A673 (cell line): ENCODE data around the gene ITIH6. TPM values are rescaled to one million over a fixed set of nuclear protein-coding genes. Genes with fewer than 3 reads are reported as not detected.
"Not testable (repeated sequence)": the region's sequence is repeated elsewhere in the genome, so short reads cannot be mapped to it uniquely, and the experiment has no call there.

Experiments used
- BruUV-seq: library from RNA; stranded (reverse); fragments of 400-500 nt; replicated peaks from 2 replicates; lab custom pipeline; 2021; lab: Mats Ljungman, UMichigan
- CTCF ChIA-PET: fragments of 300-600 bp; sonication (Branson Sonifier 250); formaldehyde crosslinking; loops from one replicate; lab custom pipeline; 2022; ENCODE audit warnings: antibody characterized with exemption; lab: Charles Lee
- POLR2A ChIA-PET: fragments of 300-600 bp; sonication (Branson Sonifier 250); formaldehyde crosslinking; loops from one replicate; lab custom pipeline; 2022; ENCODE audit warnings: antibody characterized with exemption; ENCODE audit not compliant: low non-redundant PET; lab: Charles Lee
- DNase-seq: peaks from one replicate; pipeline ENCODE4 v3.0.0-alpha.2; 2015; ENCODE audit warnings: low spot score
- H3K27ac ChIP-seq: fragments of 200-600 bp; sonication (generic); 2 replicates; pipeline ENCODE4 v1.5.1; 2016; ENCODE audit warnings: mixed run types, low read depth, mild to moderate bottlenecking, mixed read lengths, antibody characterized with exemption, low read length; ENCODE audit not compliant: poor library complexity, severe bottlenecking
- H3K27me3 ChIP-seq: fragments of 200-600 bp; sonication (generic); replicated peaks from 2 replicates; pipeline ENCODE4 v1.6.1; 2017; ENCODE audit warnings: mixed run types, low read depth, mild to moderate bottlenecking, mixed read lengths, antibody characterized with exemption, low read length; ENCODE audit not compliant: insufficient read depth, poor library complexity
- H3K36me3 ChIP-seq: fragments of 200-600 bp; sonication (generic); 2 replicates; pipeline ENCODE4 v1.6.1; 2016; ENCODE audit warnings: mixed run types, mild to moderate bottlenecking, mixed read lengths, antibody characterized with exemption, low read length; ENCODE audit not compliant: insufficient read depth, poor library complexity, severe bottlenecking
- H3K4me1 ChIP-seq: fragments of 200-600 bp; sonication (generic); 2 replicates; pipeline ENCODE4 v1.6.1; 2017; ENCODE audit warnings: mixed run types, mild to moderate bottlenecking, mixed read lengths, antibody characterized with exemption, low read length; ENCODE audit not compliant: insufficient read depth, poor library complexity, severe bottlenecking
- H3K4me3 ChIP-seq: fragments of 200-600 bp; sonication (generic); 2 replicates; pipeline ENCODE4 v1.5.1; 2016; ENCODE audit warnings: low read depth, mixed run types, mild to moderate bottlenecking, mixed read lengths, low read length; ENCODE audit not compliant: poor library complexity, severe bottlenecking
- H3K9me3 ChIP-seq: fragments of 200-600 bp; sonication (generic); 2 replicates; pipeline ENCODE4 v1.6.1; 2016; ENCODE audit warnings: mixed run types, low read depth, mild to moderate bottlenecking, mixed read lengths, antibody characterized with exemption, low read length; ENCODE audit not compliant: poor library complexity, severe bottlenecking
- CTCF ChIP-seq: fragments of 300-800, 200-600 bp; sonication (generic); conservative IDR thresholded peaks from 2 replicates; pipeline ENCODE4 v1.5.1; 2017; ENCODE audit warnings: low read depth, mild to moderate bottlenecking, antibody characterized with exemption, low read length, moderate library complexity, mixed read lengths
- EZH2 ChIP-seq: fragments of 200-600 bp; sonication (generic); IDR thresholded peaks from 2 replicates; pipeline ENCODE4 v1.6.1; 2017; ENCODE audit warnings: borderline replicate concordance, low read depth, mild to moderate bottlenecking, mixed read lengths, antibody characterized with exemption, low read length; ENCODE audit not compliant: poor library complexity, severe bottlenecking
- intact Hi-C: fragments of 100-400 bp; cut with micrococcal nuclease; formaldehyde crosslinking; loops from one replicate; pipeline ENCODE4 v1.10.0; 2022; ENCODE audit not compliant: unreplicated experiment
- total RNA-seq: library from RNA; stranded (reverse); gene quantifications from 2 replicates; pipeline ENCODE4 v1.2.3, GENCODE V29; 2021

Gene ITIH6
- total RNA-seq, 1 experiment from 2014 or later: not detected

DNA sequence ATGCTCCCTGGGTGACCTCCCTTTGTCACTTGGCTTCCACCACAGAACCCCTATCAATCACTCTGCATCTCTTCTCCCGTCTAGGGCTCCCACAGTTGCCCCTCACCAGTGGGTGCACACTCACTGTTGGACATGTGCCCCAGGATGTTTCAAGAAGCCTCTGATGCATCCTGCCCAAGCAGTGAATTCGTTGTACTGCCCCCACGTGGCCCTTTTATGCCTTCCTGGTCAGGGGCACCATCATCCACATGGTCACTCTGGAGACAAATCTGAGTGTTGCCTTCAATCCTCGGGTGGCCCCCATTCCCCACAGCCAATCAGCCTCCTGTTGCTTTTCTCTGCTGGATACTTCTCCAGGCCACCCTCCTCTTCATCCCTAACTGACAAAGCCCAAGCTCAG, 12.2 kb downstream of the ITIH6 start:
- intact Hi-C loops: no loop called here
- Histone ChIP-seq H3K36me3 (no peaks in the 10 kb centered on the region), H3K27ac (no peak overlapping the region), H3K4me1 (no peaks in the 10 kb centered on the region), H3K27me3 (no peaks in the 10 kb centered on the region), H3K4me3 (no peak overlapping the region), H3K9me3 (no peaks in the 10 kb centered on the region)
- no TSS peak for BruUV-seq
- ChIA-PET POLR2A (no interaction called here), CTCF (interaction anchor here (1.4 kb wide), 1 partner anchor 146 kb away, joined by 4 read pairs; no protein-coding TSS in a partner anchor)
- peak; percentile 17 for DNase-seq
- TF ChIP-seq EZH2 (no peak), CTCF (peak; percentile 43)

DNA sequence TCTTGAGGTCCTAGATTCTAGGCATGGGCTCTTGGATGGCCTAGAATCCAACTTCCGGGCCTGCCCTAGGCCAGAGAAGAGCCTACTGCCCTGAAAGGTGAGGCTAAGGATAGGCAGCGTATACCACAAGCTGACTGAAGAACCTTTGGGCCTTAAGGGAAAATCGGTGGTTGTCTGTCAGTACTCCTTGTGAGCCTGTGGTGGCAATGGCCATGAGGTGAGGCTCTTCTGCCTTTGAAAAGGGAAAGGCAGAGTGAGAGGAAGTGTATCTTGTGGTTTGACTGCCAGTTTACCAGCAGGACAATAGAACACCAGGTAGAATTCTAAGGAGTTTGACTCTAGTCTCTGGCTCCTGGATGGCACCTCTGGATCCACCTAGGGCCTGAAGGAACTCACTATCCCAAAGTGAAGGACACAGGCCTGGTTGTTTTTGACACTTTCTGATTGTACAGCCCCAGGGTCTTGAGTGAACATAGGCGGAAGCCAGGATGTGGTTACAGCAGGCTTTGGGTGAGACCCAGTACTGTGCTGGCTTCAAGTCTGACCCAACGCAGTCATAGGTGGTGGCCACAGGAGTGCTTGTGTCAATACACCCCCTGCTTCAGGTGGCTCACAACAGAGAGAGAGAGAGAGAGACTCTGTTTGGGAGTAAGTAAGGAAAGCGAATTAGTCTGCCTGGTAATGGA, 20.9 kb downstream of the ITIH6 start:
- Histone ChIP-seq H3K36me3 (no peaks in the 10 kb centered on the region), H3K4me3 (no peak overlapping the region), H3K4me1 (no peaks in the 10 kb centered on the region), H3K27ac (no peak overlapping the region), H3K9me3 (no peaks in the 10 kb centered on the region), H3K27me3 (no peaks in the 10 kb centered on the region)
- BruUV-seq: no TSS peak
- DNase-seq: no peak
- TF ChIP-seq CTCF: no peak
- TF ChIP-seq EZH2: no peak
- CTCF ChIA-PET: no interaction called here
- intact Hi-C loops: no loop called here
- POLR2A ChIA-PET: no interaction called here

- Histone ChIP-seq H3K4me1 (no peaks in the 10 kb centered on the region), H3K9me3 (no peaks in the 10 kb centered on the region), H3K27me3 (no peaks in the 10 kb centered on the region), H3K27ac (no peak overlapping the region), H3K4me3 (no peak overlapping the region), H3K36me3 (no peaks in the 10 kb centered on the region)
- BruUV-seq: no TSS peak
- ChIA-PET CTCF (no interaction called here), POLR2A (no interaction called here)
- intact Hi-C loops: no loop called here
- no peak for DNase-seq
- TF ChIP-seq EZH2 (no peak), CTCF (no peak)
Measured at GRCh38 chrX:54776061-54776460, 22.0 kb downstream of the ITIH6 start.

DNA sequence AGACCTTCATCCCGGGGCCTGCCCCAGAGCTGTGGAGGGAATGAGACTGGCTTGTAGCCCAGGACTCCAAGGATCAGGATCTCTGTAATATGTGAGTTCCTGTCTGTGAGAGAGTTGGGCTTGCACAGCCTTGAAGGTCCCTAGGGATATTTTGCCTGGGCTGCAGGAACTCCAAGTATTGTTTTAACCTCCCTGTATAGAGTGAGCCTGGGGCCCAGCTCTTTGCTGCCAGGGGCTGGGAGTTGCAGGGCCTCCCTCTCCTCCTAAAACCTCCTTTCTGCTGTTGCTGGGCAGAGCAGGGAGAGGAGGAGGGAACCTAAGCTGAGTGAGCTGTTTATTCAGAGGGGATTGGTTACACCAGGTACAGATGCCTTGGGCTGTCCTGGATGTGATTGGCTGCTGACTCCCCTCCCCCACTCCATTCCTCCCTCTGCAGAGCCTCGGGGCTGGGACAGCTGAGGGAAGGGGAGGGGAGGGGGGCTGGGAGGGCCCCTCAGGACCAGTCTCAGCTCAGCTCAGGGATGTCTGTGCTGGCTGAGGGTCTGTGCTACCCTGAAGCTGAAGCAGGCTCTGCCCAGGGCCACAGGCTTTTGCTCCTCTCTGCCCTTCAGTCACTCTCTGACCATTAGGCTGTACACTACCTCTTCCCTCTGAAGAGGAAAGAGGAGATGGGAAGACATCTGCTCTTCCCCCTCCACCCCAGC, 23.5 kb downstream of the ITIH6 start:
- POLR2A ChIA-PET, H3K36me3 ChIP-seq, H3K4me3 ChIP-seq, intact Hi-C loops, BruUV-seq, H3K9me3 ChIP-seq, CTCF ChIA-PET, H3K27ac ChIP-seq, H3K4me1 ChIP-seq, H3K27me3 ChIP-seq: not testable (repeated sequence)
- DNase-seq: peak; percentile 7
